Calu3 (cell line): ENCODE results near the gene SLC35E2B. TPM values are rescaled to one million over a fixed set of nuclear protein-coding genes. Genes with fewer than 3 reads are reported as not detected.

Experiments used
- BruUV-seq: library from RNA; stranded (reverse); fragments of 400-500 nt; replicated peaks from 2 replicates; lab custom pipeline; 2021; lab: Mats Ljungman, UMichigan
- CTCF ChIA-PET: fragments of 300-600 bp; sonication (Branson Sonifier 250); formaldehyde crosslinking; loops from one replicate; lab custom pipeline; 2022; ENCODE audit warnings: antibody characterized with exemption; lab: Charles Lee
- DNase-seq: peaks from one replicate; pipeline ENCODE4 v3.0.0; 2022
- H3K27ac Mint-ChIP-seq: one replicate; pipeline ENCODE4 v1.8.0; 2022; ENCODE audit warnings: mixed read lengths; ENCODE audit not compliant: unreplicated experiment
- H3K27me3 Mint-ChIP-seq: one replicate; pipeline ENCODE4 v1.8.0; 2022; ENCODE audit warnings: mixed read lengths; ENCODE audit not compliant: unreplicated experiment
- H3K36me3 Mint-ChIP-seq: one replicate; pipeline ENCODE4 v1.8.0; 2022; ENCODE audit warnings: mild to moderate bottlenecking, moderate library complexity, mixed read lengths; ENCODE audit not compliant: insufficient read depth, unreplicated experiment
- H3K4me1 Mint-ChIP-seq: one replicate; pipeline ENCODE4 v1.8.0; 2022; ENCODE audit warnings: mild to moderate bottlenecking, low read depth, mixed read lengths; ENCODE audit not compliant: unreplicated experiment
- H3K4me3 Mint-ChIP-seq: one replicate; pipeline ENCODE4 v1.8.0; 2022; ENCODE audit warnings: mild to moderate bottlenecking, low read depth, moderate library complexity, mixed read lengths; ENCODE audit not compliant: unreplicated experiment
- H3K9me3 Mint-ChIP-seq: one replicate; pipeline ENCODE4 v1.8.0; 2022; ENCODE audit warnings: low read depth, mixed read lengths; ENCODE audit not compliant: unreplicated experiment
- intact Hi-C: fragments of 100-400 bp; cut with micrococcal nuclease; formaldehyde crosslinking; loops from one replicate; pipeline ENCODE4 v1.10.0; 2022; ENCODE audit not compliant: unreplicated experiment
- total RNA-seq: library from RNA; stranded (reverse); gene quantifications from 2 replicates; pipeline ENCODE4 v1.2.3, GENCODE V29; 2022
- TF ChIP-seq, protein P1 (sequence below): fragments of 200-600 bp; IDR thresholded peaks from one replicate; pipeline ENCODE4 v1.8.0; 2022; ENCODE audit warnings: antibody characterized with exemption; ENCODE audit not compliant: unreplicated experiment

Gene SLC35E2B
- total RNA-seq, 1 experiment from 2014 or later: 39.3 TPM

DNA sequence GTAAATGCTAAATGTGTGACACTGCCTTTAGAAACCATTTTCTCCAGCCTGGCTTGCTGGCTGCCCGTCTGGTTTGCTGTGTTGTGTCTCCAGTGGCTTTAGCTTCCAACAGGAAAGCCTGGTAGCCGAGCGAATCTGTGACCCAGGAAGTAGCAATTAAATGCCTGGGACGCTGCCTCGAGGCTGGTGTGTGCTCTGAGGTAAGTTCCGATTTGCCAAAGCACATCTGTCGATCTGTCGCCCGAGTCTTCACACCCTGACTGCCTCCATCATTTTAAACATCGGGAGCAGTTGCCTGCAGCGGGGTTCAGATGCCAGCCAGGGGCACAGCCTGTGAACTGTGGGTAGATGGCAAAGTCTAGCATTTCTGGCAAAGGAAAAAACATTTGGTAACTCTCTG lies 75.1 kb downstream of the SLC35E2B start:
- Mint-ChIP-seq H3K9me3 (no peaks in the 10 kb centered on the region), H3K27ac (no peak overlapping the region), H3K4me3 (peak overlapping the region; percentile 87), H3K27me3 (no peaks in the 10 kb centered on the region), H3K4me1 (peaks cover 16% of the 10 kb centered on the region), H3K36me3 (peaks cover 27% of the 10 kb centered on the region)
- DNase-seq: no peak
- TSS peak; percentile 78 for BruUV-seq
- CTCF ChIA-PET: no interaction called here
- TF ChIP-seq, protein P1, sequence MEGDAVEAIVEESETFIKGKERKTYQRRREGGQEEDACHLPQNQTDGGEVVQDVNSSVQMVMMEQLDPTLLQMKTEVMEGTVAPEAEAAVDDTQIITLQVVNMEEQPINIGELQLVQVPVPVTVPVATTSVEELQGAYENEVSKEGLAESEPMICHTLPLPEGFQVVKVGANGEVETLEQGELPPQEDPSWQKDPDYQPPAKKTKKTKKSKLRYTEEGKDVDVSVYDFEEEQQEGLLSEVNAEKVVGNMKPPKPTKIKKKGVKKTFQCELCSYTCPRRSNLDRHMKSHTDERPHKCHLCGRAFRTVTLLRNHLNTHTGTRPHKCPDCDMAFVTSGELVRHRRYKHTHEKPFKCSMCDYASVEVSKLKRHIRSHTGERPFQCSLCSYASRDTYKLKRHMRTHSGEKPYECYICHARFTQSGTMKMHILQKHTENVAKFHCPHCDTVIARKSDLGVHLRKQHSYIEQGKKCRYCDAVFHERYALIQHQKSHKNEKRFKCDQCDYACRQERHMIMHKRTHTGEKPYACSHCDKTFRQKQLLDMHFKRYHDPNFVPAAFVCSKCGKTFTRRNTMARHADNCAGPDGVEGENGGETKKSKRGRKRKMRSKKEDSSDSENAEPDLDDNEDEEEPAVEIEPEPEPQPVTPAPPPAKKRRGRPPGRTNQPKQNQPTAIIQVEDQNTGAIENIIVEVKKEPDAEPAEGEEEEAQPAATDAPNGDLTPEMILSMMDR: no peak
- intact Hi-C loops: no loop called here

DNA sequence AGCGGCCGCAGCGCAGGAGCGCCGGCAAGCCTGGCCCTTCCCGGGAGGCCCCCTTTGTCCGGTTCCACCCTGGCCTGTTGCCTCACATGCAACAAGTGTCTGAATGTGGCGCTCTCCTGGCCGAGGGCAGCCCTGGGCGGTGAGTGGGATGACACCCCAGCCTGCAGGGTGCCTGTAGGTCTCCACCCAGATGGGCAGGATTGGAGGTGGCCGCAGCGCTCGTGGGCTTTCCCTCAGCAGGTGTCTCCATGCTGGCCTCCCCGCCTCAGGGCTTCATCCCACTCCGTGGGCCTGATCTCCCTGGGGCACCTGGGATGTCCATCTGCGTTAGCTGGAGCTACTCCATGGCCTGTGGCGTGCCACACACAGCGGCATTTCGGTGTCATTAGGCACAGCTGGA lies 75.8 kb downstream of the SLC35E2B start:
- no peaks in the 10 kb centered on the region for H3K9me3 Mint-ChIP-seq
- no peak overlapping the region for H3K27ac Mint-ChIP-seq
- no peak for DNase-seq
- CTCF ChIA-PET: no interaction called here
- intact Hi-C loops: no loop called here
- BruUV-seq: no TSS peak
- H3K4me1 Mint-ChIP-seq: peaks cover 16% of the 10 kb centered on the region
- TF ChIP-seq, protein P1: no peak
- H3K4me3 Mint-ChIP-seq: peak overlapping the region; percentile 87
- H3K27me3 Mint-ChIP-seq: no peaks in the 10 kb centered on the region
- peaks cover 27% of the 10 kb centered on the region for H3K36me3 Mint-ChIP-seq

DNA sequence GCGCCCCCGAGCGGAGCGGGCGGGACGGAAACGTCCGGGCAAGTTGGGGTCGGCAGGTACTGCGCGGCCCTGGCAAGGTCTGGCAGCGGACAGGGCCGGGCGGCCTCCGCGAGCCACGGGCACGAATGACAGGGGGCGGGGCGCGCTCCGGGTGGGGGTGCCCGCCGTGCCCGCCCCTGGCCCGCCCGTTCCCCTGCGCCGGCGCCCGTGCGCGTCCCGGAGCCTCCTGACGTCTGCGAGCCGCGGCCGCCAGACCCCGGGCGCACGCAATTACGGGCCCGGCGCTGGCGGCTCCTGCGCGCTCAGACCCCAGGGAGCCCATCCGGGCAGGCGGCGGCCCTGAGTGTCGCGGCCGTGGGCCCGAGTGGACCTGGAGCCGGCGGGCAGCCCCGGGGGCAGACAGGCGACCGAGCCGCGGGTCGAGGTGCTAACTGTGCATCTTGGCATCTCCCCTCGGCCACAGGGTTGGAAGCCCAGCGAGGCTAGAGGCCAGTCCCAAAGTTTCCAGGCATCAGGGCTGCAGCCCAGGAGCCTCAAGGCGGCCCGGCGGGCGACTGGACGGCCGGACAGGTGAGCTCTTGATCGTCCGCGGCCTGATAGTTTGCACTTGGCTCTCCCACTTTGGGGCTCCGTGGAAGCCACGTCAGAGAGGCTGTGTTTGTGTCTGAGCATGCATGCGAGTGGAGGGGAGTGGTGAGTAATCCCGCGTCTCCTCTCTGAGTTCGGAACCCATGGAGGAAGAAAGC lies 76.4 kb downstream of the SLC35E2B start:
- intact Hi-C loops: no loop called here
- peaks cover 2% of the 10 kb centered on the region for H3K27me3 Mint-ChIP-seq
- BruUV-seq: no TSS peak
- no peaks in the 10 kb centered on the region for H3K9me3 Mint-ChIP-seq
- no peak for DNase-seq
- H3K27ac Mint-ChIP-seq: no peak overlapping the region
- H3K4me1 Mint-ChIP-seq: peaks cover 16% of the 10 kb centered on the region
- CTCF ChIA-PET: no interaction called here
- H3K4me3 Mint-ChIP-seq: peak overlapping the region; percentile 87
- TF ChIP-seq, protein P1: no peak
- peaks cover 27% of the 10 kb centered on the region for H3K36me3 Mint-ChIP-seq

GRCh38 chr1:1615256-1616044 lies 77.1 kb downstream of the SLC35E2B start, which contains the start of gene MIB2:
TSS of gene MIB2 (plus strand) at chr1:1615500. CDS start at chr1:1623453, 7,953 bp downstream.
- Mint-ChIP-seq H3K4me1 (peaks cover 16% of the 10 kb centered on the region), H3K36me3 (peaks cover 27% of the 10 kb centered on the region), H3K27ac (peak within 1 kb of the TSS; percentile 81), H3K4me3 (peak within 1 kb of the TSS; percentile 87), H3K9me3 (no peaks in the 10 kb centered on the region), H3K27me3 (peaks cover 10% of the 10 kb centered on the region)
- DNase-seq: peak; percentile 96
- intact Hi-C loops: no loop called here
- CTCF ChIA-PET: no interaction called here
- TF ChIP-seq, protein P1: no peak
- BruUV-seq: no TSS peak
